Adrenal gland (tissue), 12 donors: Measurements from ENCODE around the gene RBM26. TPM values are rescaled to one million over a fixed set of nuclear protein-coding genes. Genes with fewer than 3 reads are reported as not detected.

Experiments
- DNase-seq, 7 donors: peaks; one replicate each; pipeline ENCODE4 v3.0.0-alpha.2; 2019 to 2020
- H3K27ac ChIP-seq, 5 donors: fragments of 200-600 bp; sonication (generic) in 4 of 5; 1 replicate in 3 of 5; 2 replicates in 2 of 5; pipeline versions ENCODE4 v1.5.1 to v1.8.0; 2016 to 2020; ENCODE audit warnings: mild to moderate bottlenecking in 1 of 5
- H3K27me3 ChIP-seq: fragments of 200-600 bp; 2 replicates; pipeline ENCODE4 v1.8.0; 2021
- H3K36me3 ChIP-seq, 2 donors: fragments of 200-600 bp; replicated peaks in 1 of 2; 1 replicate in 1 of 2; 2 replicates in 1 of 2; pipeline versions ENCODE4 v1.5.1 to v1.8.0; 2018 to 2022
- H3K4me1 ChIP-seq, 2 donors: fragments of 200-600 bp; replicated peaks in 1 of 2; 1 replicate in 1 of 2; 2 replicates in 1 of 2; pipeline versions ENCODE4 v1.5.1 to v1.8.0; 2018 to 2021
- H3K4me3 ChIP-seq, 4 donors: fragments of 200-600 bp; sonication (generic) in 3 of 4; one replicate each; pipeline ENCODE4 v1.5.1; 2016 to 2018
- H3K9me3 ChIP-seq, 3 donors: fragments of 200-600 bp; sonication (generic) in 1 of 3; replicated peaks in 1 of 3; 1 replicate in 2 of 3; 2 replicates in 1 of 3; pipeline versions ENCODE4 v1.5.1 to v1.8.0; 2016 to 2021
- POLR2A ChIP-seq, 2 donors: fragments of 450-650 bp; IDR thresholded peaks; one replicate each; pipeline ENCODE4 v1.6.1; 2017; ENCODE audit warnings: antibody characterized with exemption in 2 of 2, mild to moderate bottlenecking in 2 of 2, moderate library complexity in 1 of 2
- WGBS, 4 donors: extraction: QIAGEN DNeasy Blood & Tissue Kit in 2 of 4; methylation state at CpG; one replicate each; pipeline versions ENCODE4 v1.1.5 to v1.1.7; 2013 to 2017; 5-methylcytosine and 5-hydroxymethylcytosine counted together
- intact Hi-C, 2 donors: fragments of 100-400 bp; cut with DNase I; formaldehyde crosslinking; loops; one replicate each; pipeline versions ENCODE4 v1.14.1 to v1.15.0; 2022 to 2023
- polyA plus RNA-seq, 3 donors: library from polyadenylated mRNA; stranded (reverse); fragments of 200-250 nt in 2 of 3; fragments of 350-450 nt in 1 of 3; fragmentation: Illumina TruSeq in 1 of 3; extraction: RNeasy Lipid Tissue Mini Kit (QIAGEN cat#74804) in 1 of 3; gene quantifications; one replicate each; pipeline ENCODE4 v1.2.3, GENCODE V29; 2013 to 2014
- total RNA-seq, 9 donors: library from RNA; depleted of rRNA in 4 of 9; stranded (reverse); fragments of >200 nt in 4 of 9; fragments of 120-200 nt in 1 of 9; fragmentation: NEBNext Ultra II Directional in 1 of 9; extraction: Animal tissue kit (Norgen Biotek cat#: 25700) in 1 of 9; gene quantifications; one replicate each; pipeline versions ENCODE4 v1.1.0 to v1.2.4, GENCODE V29; 2013 to 2023
- TF ChIP-seq, protein P1 (sequence below), 6 experiments: fragments of 450-650 bp in 4 of 6; fragments of 200-600 bp in 2 of 6; sonication (generic) in 1 of 6; IDR thresholded peaks; 1 replicate in 5 of 6; 2 replicates in 1 of 6; pipeline versions ENCODE4 v1.5.1 to v1.8.0; 2016 to 2021; ENCODE audit warnings: antibody characterized with exemption in 6 of 6, mild to moderate bottlenecking in 2 of 6, moderate library complexity in 1 of 6
- donor health status: healthy with polysubstance abuse.
- donor health status: Bipolar disorder and iron deficiency.
- donor health status: DM: yes; HTN: yes; CAD: no.
- donor health status: DM: no; HTN: no; CAD: no.
- donor health status: DM: no; HTN: no; CAD: no.
- donor health status: DM: yes; HTN: yes; CAD: no.

Gene RBM26
- total and polyA plus RNA-seq, 12 donors: 18.7 to 62.5 (median 39.7) TPM

- TF ChIP-seq, protein P1, sequence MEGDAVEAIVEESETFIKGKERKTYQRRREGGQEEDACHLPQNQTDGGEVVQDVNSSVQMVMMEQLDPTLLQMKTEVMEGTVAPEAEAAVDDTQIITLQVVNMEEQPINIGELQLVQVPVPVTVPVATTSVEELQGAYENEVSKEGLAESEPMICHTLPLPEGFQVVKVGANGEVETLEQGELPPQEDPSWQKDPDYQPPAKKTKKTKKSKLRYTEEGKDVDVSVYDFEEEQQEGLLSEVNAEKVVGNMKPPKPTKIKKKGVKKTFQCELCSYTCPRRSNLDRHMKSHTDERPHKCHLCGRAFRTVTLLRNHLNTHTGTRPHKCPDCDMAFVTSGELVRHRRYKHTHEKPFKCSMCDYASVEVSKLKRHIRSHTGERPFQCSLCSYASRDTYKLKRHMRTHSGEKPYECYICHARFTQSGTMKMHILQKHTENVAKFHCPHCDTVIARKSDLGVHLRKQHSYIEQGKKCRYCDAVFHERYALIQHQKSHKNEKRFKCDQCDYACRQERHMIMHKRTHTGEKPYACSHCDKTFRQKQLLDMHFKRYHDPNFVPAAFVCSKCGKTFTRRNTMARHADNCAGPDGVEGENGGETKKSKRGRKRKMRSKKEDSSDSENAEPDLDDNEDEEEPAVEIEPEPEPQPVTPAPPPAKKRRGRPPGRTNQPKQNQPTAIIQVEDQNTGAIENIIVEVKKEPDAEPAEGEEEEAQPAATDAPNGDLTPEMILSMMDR (IDR thresholded peaks at IDR 0.05): no peak
- Histone ChIP-seq H3K4me3 (no peak overlapping the region), H3K9me3 (peaks cover 0 to 6% (median 0%) of the 10 kb centered on the region in 3 donors), H3K4me1 (peaks cover 7 to 26% of the 10 kb centered on the region in 2 donors), H3K36me3 (no peaks in the 10 kb centered on the region), H3K27me3 (no peaks in the 10 kb centered on the region), H3K27ac (no peak overlapping the region)
- intact Hi-C loops: no loop called here
- 46 to 78% (median 59%) methylated on average over 2 of the region's 2 CpGs for WGBS, 4 donors
- DNase-seq: no peak
These were observed 93.7 kb downstream of the RBM26 start for GRCh38 chr13:79312340-79312855.

GRCh38 chr13:79311386-79311785, 94.7 kb downstream of the RBM26 start:
- TF ChIP-seq, protein P1 (IDR thresholded peaks at IDR 0.05): no peak
- no peak for TF ChIP-seq POLR2A (IDR thresholded peaks at IDR 0.05)
- no peaks in the 10 kb centered on the region for H3K27me3 ChIP-seq
- peaks cover 0 to 6% (median 0%) of the 10 kb centered on the region in 3 donors for H3K9me3 ChIP-seq
- WGBS, 4 donors: 67 to 74% (median 69%) methylated on average over 3 of the region's 3 CpGs
- H3K27ac ChIP-seq: no peak overlapping the region
- intact Hi-C loops: no loop called here
- peaks cover 7 to 28% of the 10 kb centered on the region in 2 donors for H3K4me1 ChIP-seq
- DNase-seq: no peak
- H3K4me3 ChIP-seq: no peak overlapping the region
- H3K36me3 ChIP-seq: no peaks in the 10 kb centered on the region

- no peak for TF ChIP-seq POLR2A (IDR thresholded peaks at IDR 0.05)
- TF ChIP-seq, protein P1 (IDR thresholded peaks at IDR 0.05): no peak
- Histone ChIP-seq H3K4me3 (no peak overlapping the region), H3K27me3 (no peaks in the 10 kb centered on the region), H3K27ac (no peak overlapping the region), H3K4me1 (peaks cover 7 to 25% of the 10 kb centered on the region in 2 donors), H3K9me3 (peaks cover 0 to 6% (median 0%) of the 10 kb centered on the region in 3 donors), H3K36me3 (no peaks in the 10 kb centered on the region)
- no peak for DNase-seq
- 73 to 87% (median 80%) methylated on average over 9 of the region's 9 CpGs for WGBS, 4 donors
- intact Hi-C loops: no loop called here
These were observed 96.4 kb downstream of the RBM26 start for GRCh38 chr13:79309690-79310089.

DNA sequence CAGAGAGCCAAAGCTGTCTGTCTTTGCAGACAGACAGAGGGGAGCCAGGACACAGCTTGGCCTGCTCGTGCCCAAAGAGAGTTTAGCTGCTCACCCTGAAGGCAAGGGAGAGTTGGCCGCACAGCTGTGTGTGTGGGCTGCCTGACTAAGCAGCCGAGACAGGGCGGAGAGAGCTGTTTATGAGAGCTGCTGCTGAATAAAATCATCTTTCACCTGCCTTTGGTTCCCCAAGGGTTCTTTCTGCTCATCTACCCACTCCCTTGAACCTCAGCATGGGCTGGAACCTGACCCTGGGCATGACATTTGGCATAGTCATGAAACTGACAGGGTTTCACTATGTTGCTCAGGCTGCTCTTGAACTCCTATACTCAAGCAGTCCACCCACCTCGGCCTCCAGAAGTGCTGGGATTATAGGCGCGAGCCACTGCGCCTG, 98.2 kb downstream of the RBM26 start:
- TF ChIP-seq POLR2A (IDR thresholded peaks at IDR 0.05): no peak
- TF ChIP-seq, protein P1 (IDR thresholded peaks at IDR 0.05): no peak
- H3K36me3 ChIP-seq: no peaks in the 10 kb centered on the region
- peaks cover 0 to 6% (median 0%) of the 10 kb centered on the region in 3 donors for H3K9me3 ChIP-seq
- no peak overlapping the region for H3K4me3 ChIP-seq
- intact Hi-C loops: no loop called here
- 38 to 59% (median 49%) methylated on average over 8 of the region's 8 CpGs for WGBS, 4 donors
- peak in 5 of 7 donors; percentile 20 to 34 (median 25) for DNase-seq
- H3K27me3 ChIP-seq: no peaks in the 10 kb centered on the region
- peaks cover 0 to 20% of the 10 kb centered on the region in 2 donors for H3K4me1 ChIP-seq
- no peak overlapping the region for H3K27ac ChIP-seq
